HepG2 (cell line): ENCODE measurements around the gene APOL2. TPM values are rescaled to one million over a fixed set of nuclear protein-coding genes. Genes with fewer than 3 reads are reported as not detected.
A peak's percentile ranks its signal among the peaks of the same experiment; 100 is the strongest.

Source experiments
- CCDC6 ChIP-seq: sonication (generic); formaldehyde crosslinking; IDR thresholded peaks from 2 replicates; pipeline ENCODE4 v1.8.1; 2022; ENCODE audit warnings: mild to moderate bottlenecking, missing genetic modification reagents, moderate library complexity
- GATAD2A ChIP-seq: IDR thresholded peaks from 2 replicates; pipeline ENCODE4 v1.6.1; 2016
- HDAC1 ChIP-seq: sonication (generic); formaldehyde crosslinking; IDR thresholded peaks from 2 replicates; pipeline ENCODE4 v1.5.1; 2020; ENCODE audit warnings: mild to moderate bottlenecking, missing genetic modification reagents
- HNRNPLL ChIP-seq: fragments of 200-400 bp; formaldehyde crosslinking; IDR thresholded peaks from 2 replicates; pipeline ENCODE4 v1.6.1; 2017; ENCODE audit warnings: mild to moderate bottlenecking, low read depth, low read length; ENCODE audit not compliant: poor library complexity, severe bottlenecking
- IRF2 ChIP-seq: IDR thresholded peaks from 2 replicates; pipeline ENCODE4 v1.6.1; 2018; ENCODE audit warnings: missing genetic modification reagents, missing compliant biosample characterization
- KAT2B ChIP-seq: fragments of 150-350 bp; IDR thresholded peaks from 2 replicates; pipeline ENCODE4 v1.6.1; 2014; ENCODE audit warnings: low read depth, low read length, borderline replicate concordance
- MAFF ChIP-seq: IDR thresholded peaks from 2 replicates; pipeline ENCODE4 v1.6.1; 2011; ENCODE audit warnings: low read depth, low read length, improper control_type of control experiment
- PAF1 ChIP-seq: IDR thresholded peaks from 2 replicates; pipeline ENCODE4 v1.6.1; 2016; ENCODE audit warnings: missing genetic modification reagents, missing compliant biosample characterization
- RFX1 ChIP-seq: fragments of 450-650 bp; IDR thresholded peaks from 2 replicates; pipeline ENCODE4 v1.6.1; 2017
- SP2 ChIP-seq: sonication (generic); formaldehyde crosslinking; IDR thresholded peaks from 2 replicates; pipeline ENCODE4 v1.5.1; 2020; ENCODE audit warnings: mild to moderate bottlenecking, missing genetic modification reagents
- TARDBP ChIP-seq: sonication (generic); formaldehyde crosslinking; IDR thresholded peaks from 2 replicates; pipeline ENCODE4 v1.8.0; 2022; ENCODE audit warnings: mild to moderate bottlenecking, missing genetic modification reagents
- TEAD3 ChIP-seq: optimal IDR thresholded peaks from 2 replicates; pipeline ENCODE3; 2016; ENCODE audit warnings: borderline replicate concordance
- TGIF2 ChIP-seq: IDR thresholded peaks from 2 replicates; pipeline ENCODE4 v1.6.1; 2016; ENCODE audit warnings: control low read depth, missing compliant biosample characterization
- ZBTB33 ChIP-seq: sonication (generic); formaldehyde crosslinking; IDR thresholded peaks from 2 replicates; pipeline ENCODE4 v1.4.0; 2020; ENCODE audit warnings: missing genetic modification reagents
- ZNF282 ChIP-seq: fragments of 450-650 bp; IDR thresholded peaks from 2 replicates; pipeline ENCODE4 v1.6.1; 2018; ENCODE audit not compliant: partially characterized antibody
- ZNF30 ChIP-seq: sonication (generic); formaldehyde crosslinking; IDR thresholded peaks from 2 replicates; pipeline ENCODE4 v1.5.0; 2020; ENCODE audit warnings: mild to moderate bottlenecking, missing genetic modification reagents
- ZNF484 ChIP-seq: sonication (generic); formaldehyde crosslinking; IDR thresholded peaks from 2 replicates; pipeline ENCODE4 v1.5.1; 2020; ENCODE audit warnings: mild to moderate bottlenecking, low read depth, missing genetic modification reagents, borderline replicate concordance
- ZNF496 ChIP-seq: sonication (generic); formaldehyde crosslinking; IDR thresholded peaks from 2 replicates; pipeline ENCODE4 v1.8.1; 2023; ENCODE audit warnings: mild to moderate bottlenecking, moderate library complexity, missing genetic modification reagents; ENCODE audit not compliant: insufficient replicate concordance
- ZNF598 ChIP-seq: sonication (generic); formaldehyde crosslinking; IDR thresholded peaks from 2 replicates; pipeline ENCODE4 v1.5.1; 2020; ENCODE audit warnings: mild to moderate bottlenecking, missing genetic modification reagents, borderline replicate concordance
- ZNF770 ChIP-seq: sonication (generic); formaldehyde crosslinking; IDR thresholded peaks from 2 replicates; pipeline ENCODE4 v1.5.0; 2020; ENCODE audit warnings: mild to moderate bottlenecking, missing genetic modification reagents
- polyA plus RNA-seq, 8 experiments: library from polyadenylated mRNA; depleted of rRNA in 3 of 8; stranded (reverse) in 7 of 8; unstranded in 1 of 8; fragments of >200 nt; fragmentation: Illumina TruSeq in 4 of 8; extraction: Trizol in 4 of 8; gene quantifications; 2 replicates each; pipeline versions ENCODE4 v1.2.1 to v1.2.3, GENCODE V29; 2011 to 2016; ENCODE audit warnings: low read depth in 4 of 8, missing spikeins in 1 of 8, mixed read lengths in 1 of 8; ENCODE audit not compliant: insufficient read depth in 1 of 8
- total RNA-seq, 5 experiments: library from RNA; depleted of rRNA; stranded (reverse); fragments of >200 nt; fragmentation: Illumina TruSeq; extraction: Trizol; gene quantifications; 2 replicates each; pipeline ENCODE4 v1.2.3, GENCODE V29; 2016; ENCODE audit warnings: low read depth in 1 of 5
- TF ChIP-seq, protein P1 (sequence below): sonication (generic); formaldehyde crosslinking; IDR thresholded peaks from 2 replicates; pipeline ENCODE4 v1.4.0; 2020; ENCODE audit warnings: missing genetic modification reagents
- TF ChIP-seq, protein P2 (sequence below): sonication (generic); formaldehyde crosslinking; IDR thresholded peaks from 2 replicates; pipeline ENCODE4 v1.4.0; 2020; ENCODE audit warnings: missing genetic modification reagents, borderline replicate concordance
- TF ChIP-seq, protein P3 (sequence below): sonication (generic); formaldehyde crosslinking; IDR thresholded peaks from 2 replicates; pipeline ENCODE4 v1.4.0; 2020; ENCODE audit warnings: missing genetic modification reagents, mild to moderate bottlenecking, borderline replicate concordance

The APOL2 gene
- total and polyA plus RNA-seq, 2 of the 13 experiments (the other 11 are each of a cell fraction or from before 2014, with no cell fraction given) = 28.7 to 51.2 TPM

GRCh38 chr22:36279219-36279666, 39.9 kb upstream of the APOL2 start (continued):
- TF ChIP-seq ZNF598 (no peak), IRF2 (CRISPR knock-in tag) (peak; percentile 84), PAF1 (CRISPR knock-in tag) (peak; percentile 32; the same call in 1 of the 2 replicates), ZNF770 (CRISPR knock-in tag) (no peak), TARDBP (CRISPR knock-in tag) (no peak; the same call in 1 of the 2 replicates), ZNF496 (CRISPR knock-in tag) (no peak), RFX1 (no peak), MAFF (no peak), ZNF282 (no peak), ZBTB33 (CRISPR knock-in tag) (0 out of 2 replicates have a peak, but pooled peaks have one; percentile 7), ZNF30 (no peak), SP2 (CRISPR knock-in tag) (no peak), GATAD2A (CRISPR knock-in tag) (peak; percentile 96), HNRNPLL (no peak), CCDC6 (no peak), TEAD3 (CRISPR knock-in tag) (peak; percentile 78), TGIF2 (CRISPR knock-in tag) (peak; percentile 58; the same call in 1 of the 2 replicates), KAT2B (no peak), HDAC1 (peak; percentile 71), ZNF484 (CRISPR knock-in tag) (no peak)
- TF ChIP-seq, protein P1, sequence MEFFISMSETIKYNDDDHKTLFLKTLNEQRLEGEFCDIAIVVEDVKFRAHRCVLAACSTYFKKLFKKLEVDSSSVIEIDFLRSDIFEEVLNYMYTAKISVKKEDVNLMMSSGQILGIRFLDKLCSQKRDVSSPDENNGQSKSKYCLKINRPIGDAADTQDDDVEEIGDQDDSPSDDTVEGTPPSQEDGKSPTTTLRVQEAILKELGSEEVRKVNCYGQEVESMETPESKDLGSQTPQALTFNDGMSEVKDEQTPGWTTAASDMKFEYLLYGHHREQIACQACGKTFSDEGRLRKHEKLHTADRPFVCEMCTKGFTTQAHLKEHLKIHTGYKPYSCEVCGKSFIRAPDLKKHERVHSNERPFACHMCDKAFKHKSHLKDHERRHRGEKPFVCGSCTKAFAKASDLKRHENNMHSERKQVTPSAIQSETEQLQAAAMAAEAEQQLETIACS (CRISPR knock-in tag) = no peak
- TF ChIP-seq, protein P2, sequence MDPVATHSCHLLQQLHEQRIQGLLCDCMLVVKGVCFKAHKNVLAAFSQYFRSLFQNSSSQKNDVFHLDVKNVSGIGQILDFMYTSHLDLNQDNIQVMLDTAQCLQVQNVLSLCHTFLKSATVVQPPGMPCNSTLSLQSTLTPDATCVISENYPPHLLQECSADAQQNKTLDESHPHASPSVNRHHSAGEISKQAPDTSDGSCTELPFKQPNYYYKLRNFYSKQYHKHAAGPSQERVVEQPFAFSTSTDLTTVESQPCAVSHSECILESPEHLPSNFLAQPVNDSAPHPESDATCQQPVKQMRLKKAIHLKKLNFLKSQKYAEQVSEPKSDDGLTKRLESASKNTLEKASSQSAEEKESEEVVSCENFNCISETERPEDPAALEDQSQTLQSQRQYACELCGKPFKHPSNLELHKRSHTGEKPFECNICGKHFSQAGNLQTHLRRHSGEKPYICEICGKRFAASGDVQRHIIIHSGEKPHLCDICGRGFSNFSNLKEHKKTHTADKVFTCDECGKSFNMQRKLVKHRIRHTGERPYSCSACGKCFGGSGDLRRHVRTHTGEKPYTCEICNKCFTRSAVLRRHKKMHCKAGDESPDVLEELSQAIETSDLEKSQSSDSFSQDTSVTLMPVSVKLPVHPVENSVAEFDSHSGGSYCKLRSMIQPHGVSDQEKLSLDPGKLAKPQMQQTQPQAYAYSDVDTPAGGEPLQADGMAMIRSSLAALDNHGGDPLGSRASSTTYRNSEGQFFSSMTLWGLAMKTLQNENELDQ (CRISPR knock-in tag) = no peak
- TF ChIP-seq, protein P3, sequence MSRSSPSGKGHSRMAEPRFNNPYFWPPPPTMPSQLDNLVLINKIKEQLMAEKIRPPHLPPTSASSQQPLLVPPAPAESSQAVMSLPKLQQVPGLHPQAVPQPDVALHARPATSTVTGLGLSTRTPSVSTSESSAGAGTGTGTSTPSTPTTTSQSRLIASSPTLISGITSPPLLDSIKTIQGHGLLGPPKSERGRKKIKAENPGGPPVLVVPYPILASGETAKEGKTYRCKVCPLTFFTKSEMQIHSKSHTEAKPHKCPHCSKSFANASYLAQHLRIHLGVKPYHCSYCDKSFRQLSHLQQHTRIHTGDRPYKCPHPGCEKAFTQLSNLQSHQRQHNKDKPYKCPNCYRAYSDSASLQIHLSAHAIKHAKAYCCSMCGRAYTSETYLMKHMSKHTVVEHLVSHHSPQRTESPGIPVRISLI (CRISPR knock-in tag) = no peak
